ENCODE measurements around the gene ACVRL1. TPM values are rescaled to one million over a fixed set of nuclear protein-coding genes. Genes with fewer than 3 reads are reported as not detected.

Gene ACVRL1
- total and polyA plus RNA-seq, 9 of the 15 experiments (the other 6 are each of a cell fraction or from before 2014, with no cell fraction given), result 0.07 to 1.4 (median 0.30) TPM

DNA sequence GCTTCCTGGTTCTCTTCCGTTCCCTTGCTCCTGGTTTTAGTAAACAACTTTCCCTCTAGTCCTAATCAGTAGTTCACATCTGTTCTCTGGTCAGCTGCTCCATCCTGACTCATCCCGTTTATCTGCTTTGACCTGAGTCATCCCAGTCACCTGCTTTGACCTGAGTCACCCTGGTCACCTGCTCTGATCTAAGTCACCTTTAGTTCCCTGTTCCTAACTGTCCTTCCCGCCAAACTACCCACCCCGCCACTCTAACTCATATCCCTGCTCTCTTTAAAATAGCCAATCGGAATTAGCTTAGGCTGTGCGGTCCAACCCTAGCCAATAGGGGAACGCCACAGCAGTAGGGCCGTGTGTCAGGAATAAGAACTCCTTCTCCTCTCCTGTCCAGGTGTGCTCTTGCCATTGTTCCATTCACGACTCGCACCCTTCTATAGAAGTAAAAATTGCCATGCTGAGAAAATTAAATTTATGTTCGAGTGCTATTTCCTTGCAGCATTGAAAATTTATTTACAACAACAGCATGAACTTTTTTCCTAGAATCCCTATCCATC lies 22.6 kb upstream of the ACVRL1 start (continued):
- TF ChIP-seq, protein P1, sequence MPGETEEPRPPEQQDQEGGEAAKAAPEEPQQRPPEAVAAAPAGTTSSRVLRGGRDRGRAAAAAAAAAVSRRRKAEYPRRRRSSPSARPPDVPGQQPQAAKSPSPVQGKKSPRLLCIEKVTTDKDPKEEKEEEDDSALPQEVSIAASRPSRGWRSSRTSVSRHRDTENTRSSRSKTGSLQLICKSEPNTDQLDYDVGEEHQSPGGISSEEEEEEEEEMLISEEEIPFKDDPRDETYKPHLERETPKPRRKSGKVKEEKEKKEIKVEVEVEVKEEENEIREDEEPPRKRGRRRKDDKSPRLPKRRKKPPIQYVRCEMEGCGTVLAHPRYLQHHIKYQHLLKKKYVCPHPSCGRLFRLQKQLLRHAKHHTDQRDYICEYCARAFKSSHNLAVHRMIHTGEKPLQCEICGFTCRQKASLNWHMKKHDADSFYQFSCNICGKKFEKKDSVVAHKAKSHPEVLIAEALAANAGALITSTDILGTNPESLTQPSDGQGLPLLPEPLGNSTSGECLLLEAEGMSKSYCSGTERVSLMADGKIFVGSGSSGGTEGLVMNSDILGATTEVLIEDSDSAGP (CRISPR knock-in tag; IDR thresholded peaks at IDR 0.05), result no peak
- peak; percentile 95; the same call in 1 of the 2 replicates for TF ChIP-seq ELF4 (CRISPR knock-in tag; IDR thresholded peaks at IDR 0.05)
- peak; percentile 85 for TF ChIP-seq DACH1 (IDR thresholded peaks at IDR 0.05; ENCODE audit: partially characterized antibody)
- TF ChIP-seq ZNF263 (CRISPR knock-in tag; IDR thresholded peaks at IDR 0.05; ENCODE audit: borderline replicate concordance), result peak; percentile 18; the same call in 1 of the 2 replicates
- peak; percentile 10; the same call in 1 of the 2 replicates for TF ChIP-seq RB1 (IDR thresholded peaks at IDR 0.05; ENCODE audit: low read depth)
- TF ChIP-seq, protein P2, sequence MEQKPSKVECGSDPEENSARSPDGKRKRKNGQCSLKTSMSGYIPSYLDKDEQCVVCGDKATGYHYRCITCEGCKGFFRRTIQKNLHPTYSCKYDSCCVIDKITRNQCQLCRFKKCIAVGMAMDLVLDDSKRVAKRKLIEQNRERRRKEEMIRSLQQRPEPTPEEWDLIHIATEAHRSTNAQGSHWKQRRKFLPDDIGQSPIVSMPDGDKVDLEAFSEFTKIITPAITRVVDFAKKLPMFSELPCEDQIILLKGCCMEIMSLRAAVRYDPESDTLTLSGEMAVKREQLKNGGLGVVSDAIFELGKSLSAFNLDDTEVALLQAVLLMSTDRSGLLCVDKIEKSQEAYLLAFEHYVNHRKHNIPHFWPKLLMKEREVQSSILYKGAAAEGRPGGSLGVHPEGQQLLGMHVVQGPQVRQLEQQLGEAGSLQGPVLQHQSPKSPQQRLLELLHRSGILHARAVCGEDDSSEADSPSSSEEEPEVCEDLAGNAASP (IDR thresholded peaks at IDR 0.05), result peak; percentile 77
- TF ChIP-seq DIDO1 (tag; IDR thresholded peaks at IDR 0.05; ENCODE audit: low read depth), result no peak
- TF ChIP-seq, protein P3, sequence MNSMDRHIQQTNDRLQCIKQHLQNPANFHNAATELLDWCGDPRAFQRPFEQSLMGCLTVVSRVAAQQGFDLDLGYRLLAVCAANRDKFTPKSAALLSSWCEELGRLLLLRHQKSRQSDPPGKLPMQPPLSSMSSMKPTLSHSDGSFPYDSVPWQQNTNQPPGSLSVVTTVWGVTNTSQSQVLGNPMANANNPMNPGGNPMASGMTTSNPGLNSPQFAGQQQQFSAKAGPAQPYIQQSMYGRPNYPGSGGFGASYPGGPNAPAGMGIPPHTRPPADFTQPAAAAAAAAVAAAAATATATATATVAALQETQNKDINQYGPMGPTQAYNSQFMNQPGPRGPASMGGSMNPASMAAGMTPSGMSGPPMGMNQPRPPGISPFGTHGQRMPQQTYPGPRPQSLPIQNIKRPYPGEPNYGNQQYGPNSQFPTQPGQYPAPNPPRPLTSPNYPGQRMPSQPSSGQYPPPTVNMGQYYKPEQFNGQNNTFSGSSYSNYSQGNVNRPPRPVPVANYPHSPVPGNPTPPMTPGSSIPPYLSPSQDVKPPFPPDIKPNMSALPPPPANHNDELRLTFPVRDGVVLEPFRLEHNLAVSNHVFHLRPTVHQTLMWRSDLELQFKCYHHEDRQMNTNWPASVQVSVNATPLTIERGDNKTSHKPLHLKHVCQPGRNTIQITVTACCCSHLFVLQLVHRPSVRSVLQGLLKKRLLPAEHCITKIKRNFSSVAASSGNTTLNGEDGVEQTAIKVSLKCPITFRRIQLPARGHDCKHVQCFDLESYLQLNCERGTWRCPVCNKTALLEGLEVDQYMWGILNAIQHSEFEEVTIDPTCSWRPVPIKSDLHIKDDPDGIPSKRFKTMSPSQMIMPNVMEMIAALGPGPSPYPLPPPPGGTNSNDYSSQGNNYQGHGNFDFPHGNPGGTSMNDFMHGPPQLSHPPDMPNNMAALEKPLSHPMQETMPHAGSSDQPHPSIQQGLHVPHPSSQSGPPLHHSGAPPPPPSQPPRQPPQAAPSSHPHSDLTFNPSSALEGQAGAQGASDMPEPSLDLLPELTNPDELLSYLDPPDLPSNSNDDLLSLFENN (IDR thresholded peaks at IDR 0.05; ENCODE audit: low read depth in 2 of 2, low read length in 2 of 2), result peak in 1 of 2 experiments; percentile 83; a peak in 2 of 4 replicates
- TF ChIP-seq ZZZ3 (IDR thresholded peaks at IDR 0.05), result no peak
- peak; percentile 99 for TF ChIP-seq SMARCA4 (IDR thresholded peaks at IDR 0.05)
- TF ChIP-seq, protein P4, sequence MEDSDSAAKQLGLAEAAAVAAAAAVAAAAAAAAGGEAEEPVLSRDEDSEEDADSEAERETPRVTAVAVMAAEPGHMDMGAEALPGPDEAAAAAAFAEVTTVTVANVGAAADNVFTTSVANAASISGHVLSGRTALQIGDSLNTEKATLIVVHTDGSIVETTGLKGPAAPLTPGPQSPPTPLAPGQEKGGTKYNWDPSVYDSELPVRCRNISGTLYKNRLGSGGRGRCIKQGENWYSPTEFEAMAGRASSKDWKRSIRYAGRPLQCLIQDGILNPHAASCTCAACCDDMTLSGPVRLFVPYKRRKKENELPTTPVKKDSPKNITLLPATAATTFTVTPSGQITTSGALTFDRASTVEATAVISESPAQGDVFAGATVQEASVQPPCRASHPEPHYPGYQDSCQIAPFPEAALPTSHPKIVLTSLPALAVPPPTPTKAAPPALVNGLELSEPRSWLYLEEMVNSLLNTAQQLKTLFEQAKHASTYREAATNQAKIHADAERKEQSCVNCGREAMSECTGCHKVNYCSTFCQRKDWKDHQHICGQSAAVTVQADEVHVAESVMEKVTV (CRISPR knock-in tag; IDR thresholded peaks at IDR 0.05), result no peak
- TF ChIP-seq MCM5 (IDR thresholded peaks at IDR 0.05; ENCODE audit: low read depth), result no peak
- no peak for TF ChIP-seq PHF8 (IDR thresholded peaks at IDR 0.05; ENCODE audit: borderline replicate concordance, low read length)
- peak; percentile 95 for TF ChIP-seq CBFA2T3 (IDR thresholded peaks at IDR 0.05)
- TF ChIP-seq, protein P5, sequence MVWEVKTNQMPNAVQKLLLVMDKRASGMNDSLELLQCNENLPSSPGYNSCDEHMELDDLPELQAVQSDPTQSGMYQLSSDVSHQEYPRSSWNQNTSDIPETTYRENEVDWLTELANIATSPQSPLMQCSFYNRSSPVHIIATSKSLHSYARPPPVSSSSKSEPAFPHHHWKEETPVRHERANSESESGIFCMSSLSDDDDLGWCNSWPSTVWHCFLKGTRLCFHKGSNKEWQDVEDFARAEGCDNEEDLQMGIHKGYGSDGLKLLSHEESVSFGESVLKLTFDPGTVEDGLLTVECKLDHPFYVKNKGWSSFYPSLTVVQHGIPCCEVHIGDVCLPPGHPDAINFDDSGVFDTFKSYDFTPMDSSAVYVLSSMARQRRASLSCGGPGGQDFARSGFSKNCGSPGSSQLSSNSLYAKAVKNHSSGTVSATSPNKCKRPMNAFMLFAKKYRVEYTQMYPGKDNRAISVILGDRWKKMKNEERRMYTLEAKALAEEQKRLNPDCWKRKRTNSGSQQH (CRISPR knock-in tag; IDR thresholded peaks at IDR 0.05), result peak; percentile 71; the same call in 1 of the 2 replicates
- TF ChIP-seq, protein P6, sequence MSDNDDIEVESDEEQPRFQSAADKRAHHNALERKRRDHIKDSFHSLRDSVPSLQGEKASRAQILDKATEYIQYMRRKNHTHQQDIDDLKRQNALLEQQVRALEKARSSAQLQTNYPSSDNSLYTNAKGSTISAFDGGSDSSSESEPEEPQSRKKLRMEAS (CRISPR knock-in tag; IDR thresholded peaks at IDR 0.05), result peak; percentile 46; the same call in 1 of the 2 replicates
- peak; percentile 93; the same call in 1 of the 2 replicates for TF ChIP-seq MYNN (IDR thresholded peaks at IDR 0.05)
- TF ChIP-seq MYNN (CRISPR knock-in tag; IDR thresholded peaks at IDR 0.05), result no peak
- TF ChIP-seq, protein P7, sequence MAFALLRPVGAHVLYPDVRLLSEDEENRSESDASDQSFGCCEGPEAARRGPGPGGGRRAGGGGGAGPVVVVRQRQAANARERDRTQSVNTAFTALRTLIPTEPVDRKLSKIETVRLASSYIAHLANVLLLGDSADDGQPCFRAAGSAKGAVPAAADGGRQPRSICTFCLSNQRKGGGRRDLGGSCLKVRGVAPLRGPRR (CRISPR knock-in tag; IDR thresholded peaks at IDR 0.05), result peak; percentile 92
